Measurements from ENCODE around the gene SERPINB12. TPM values are rescaled to one million over a fixed set of nuclear protein-coding genes. Genes with fewer than 3 reads are reported as not detected.

SERPINB12 gene
- total and polyA plus RNA-seq, 2 of the 4 experiments (the other 2 are of a cell fraction) = not detected

- in situ Hi-C loops (cut with MboI; ENCODE audit: low sequenced_read_pairs) = loop anchor here (10.0 kb wide), 1 partner anchor 225 kb away; no protein-coding TSS in a partner anchor
- POLR2A ChIA-PET (ENCODE audit: unreplicated experiment) = no interaction called here
Measured at GRCh38 chr18:63520053-63520685, 22.0 kb upstream of the SERPINB12 start.

More at GRCh38 chr18:63520053-63520685, 22.0 kb upstream of the SERPINB12 start:
- no peak for TF ChIP-seq SMC3 (IDR thresholded peaks at IDR 0.05; ENCODE audit: low read depth, low read length)
- no peak for TF ChIP-seq CTCF (conservative IDR thresholded peaks at IDR 0.05; ENCODE audit: low read depth, low read length)
- no peak for TF ChIP-seq FOS (IDR thresholded peaks at IDR 0.05; ENCODE audit: low read depth, low read length)
- no peak for TF ChIP-seq MAFK (IDR thresholded peaks at IDR 0.05; ENCODE audit: low read depth, low read length)
- no peak for TF ChIP-seq MXI1 (IDR thresholded peaks at IDR 0.05; ENCODE audit: borderline replicate concordance, low read depth, low read length)
- TF ChIP-seq USF2 (IDR thresholded peaks at IDR 0.05; ENCODE audit: low read depth, low read length) = no peak
- no peak for TF ChIP-seq CEBPB (IDR thresholded peaks at IDR 0.05; ENCODE audit: low read depth, low read length)
- no peak for TF ChIP-seq RCOR1 (IDR thresholded peaks at IDR 0.05; ENCODE audit: insufficient replicate concordance, low read length)
- no peak for TF ChIP-seq BHLHE40 (IDR thresholded peaks at IDR 0.05; ENCODE audit: low read depth, low read length)
- no peak for TF ChIP-seq CHD1 (IDR thresholded peaks at IDR 0.05; ENCODE audit: low read depth, low read length)
- TF ChIP-seq RFX5 (IDR thresholded peaks at IDR 0.05; ENCODE audit: low read depth, low read length) = no peak
- no peak for TF ChIP-seq MAZ (IDR thresholded peaks at IDR 0.05; ENCODE audit: borderline replicate concordance, low read depth, low read length)
- no peak for TF ChIP-seq NFE2L2 (IDR thresholded peaks at IDR 0.05; ENCODE audit: low read depth, low read length)
- no peak for TF ChIP-seq POLR2A (IDR thresholded peaks at IDR 0.05; ENCODE audit: low read depth, low read length)
- TF ChIP-seq, protein P1, sequence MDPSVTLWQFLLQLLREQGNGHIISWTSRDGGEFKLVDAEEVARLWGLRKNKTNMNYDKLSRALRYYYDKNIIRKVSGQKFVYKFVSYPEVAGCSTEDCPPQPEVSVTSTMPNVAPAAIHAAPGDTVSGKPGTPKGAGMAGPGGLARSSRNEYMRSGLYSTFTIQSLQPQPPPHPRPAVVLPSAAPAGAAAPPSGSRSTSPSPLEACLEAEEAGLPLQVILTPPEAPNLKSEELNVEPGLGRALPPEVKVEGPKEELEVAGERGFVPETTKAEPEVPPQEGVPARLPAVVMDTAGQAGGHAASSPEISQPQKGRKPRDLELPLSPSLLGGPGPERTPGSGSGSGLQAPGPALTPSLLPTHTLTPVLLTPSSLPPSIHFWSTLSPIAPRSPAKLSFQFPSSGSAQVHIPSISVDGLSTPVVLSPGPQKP (IDR thresholded peaks at IDR 0.05; ENCODE audit: borderline replicate concordance, low read depth, low read length) = no peak
- no peak for TF ChIP-seq RAD21 (IDR thresholded peaks at IDR 0.05; ENCODE audit: low read length)
- H4K20me1 ChIP-seq (ENCODE audit: insufficient read depth, low read length) = no peaks in the 10 kb centered on the region
- no peak overlapping the region for H2AK9ac ChIP-seq (replicated peaks; ENCODE audit: low read depth, low read length, poor library complexity)
- no peak overlapping the region for H2BK15ac ChIP-seq (ENCODE audit: low read depth, low read length)
- H2AK5ac ChIP-seq (ENCODE audit: low read depth, low read length) = no peak overlapping the region
- H4K5ac ChIP-seq (ENCODE audit: low read depth, low read length) = no peak overlapping the region
- no peaks in the 10 kb centered on the region for H3K9me1 ChIP-seq (ENCODE audit: insufficient read depth, low read length)
- no peak overlapping the region for H3K4ac ChIP-seq (ENCODE audit: low read depth, low read length)
- CTCF ChIA-PET = interaction anchor here (1.3 to 5.4 kb wide), 3 partner anchors 59 to 222 kb away, joined by 4 to 47 read pairs (median 7); no protein-coding TSS in a partner anchor
- dilution Hi-C loops (cut with HindIII; ENCODE audit: low sequenced_read_pairs, unreplicated experiment) = no loop called here
- H3K4me2 ChIP-seq (ENCODE audit: low read depth, low read length) = no peak overlapping the region
- no peak overlapping the region for H3K56ac ChIP-seq (ENCODE audit: extremely low read depth, insufficient read depth, low read length)
- H3K23ac ChIP-seq (ENCODE audit: low read depth, low read length) = no peak overlapping the region
- H2BK20ac ChIP-seq (ENCODE audit: low read depth, low read length) = no peak overlapping the region
- no peak overlapping the region for H3K4me3 ChIP-seq (ENCODE audit: insufficient read depth, low read depth, low read length)
- intact Hi-C loops (cut with micrococcal nuclease) = no loop called here
- H3K36me3 ChIP-seq (ENCODE audit: control insufficient read depth, insufficient read depth, low read length) = no peaks in the 10 kb centered on the region
- no peak for DNase-seq
- no peak overlapping the region for H3K18ac ChIP-seq (ENCODE audit: low read depth, low read length)
- H3K4me1 ChIP-seq (ENCODE audit: control insufficient read depth, insufficient read depth, low read length) = no peaks in the 10 kb centered on the region
- no peaks in the 10 kb centered on the region for H3K9me3 ChIP-seq (ENCODE audit: control insufficient read depth, insufficient read depth, low read length)
- H3K27me3 ChIP-seq (ENCODE audit: control insufficient read depth, insufficient read depth, low read length) = peaks cover 15% of the 10 kb centered on the region
- no peak overlapping the region for H4K91ac ChIP-seq (ENCODE audit: insufficient read depth, low read depth, low read length)
- no peak overlapping the region for H2BK120ac ChIP-seq (ENCODE audit: low read depth, low read length)
- BruUV-seq (replicated peaks) = no TSS peak
- no peak overlapping the region for H3K14ac ChIP-seq (replicated peaks; ENCODE audit: low read depth, low read length)
- 57% methylated on average over 2 of the region's 3 CpGs; no CpG with 5 or more reads in 1 of the 2 experiments for WGBS, 2 experiments (ENCODE audit: extremely low coverage in 2 of 2, insufficient read length in 1 of 2)
- no peak overlapping the region for H3K27ac ChIP-seq (ENCODE audit: insufficient read depth, low read length)
- H2AFZ ChIP-seq (replicated peaks; ENCODE audit: low read length, poor library complexity) = peak overlapping the region; percentile 56
- H3K79me1 ChIP-seq (ENCODE audit: low read depth in 1 of 2, low read length in 2 of 2) = no peaks in the 10 kb centered on the region
- no peak overlapping the region for H3K9ac ChIP-seq (ENCODE audit: low read depth, low read length)
- no peak for ATAC-seq (ENCODE audit: low read depth)
- no peak overlapping the region for H4K8ac ChIP-seq (ENCODE audit: low read depth in 2 of 2, low read length in 2 of 2)
- no peak overlapping the region for H2BK5ac ChIP-seq (ENCODE audit: low read depth, low read length, poor library complexity, severe bottlenecking)

All from IMR-90 (cell line).